Transverse colon (tissue), 3 donors: ENCODE results near the gene POMT1.

Experiments
- CTCF ChIP-seq, 5 experiments: fragments of 200-600 bp in 3 of 5; fragments of 450-650 bp in 2 of 5; sonication (generic) in 3 of 5; IDR thresholded peaks; 1 replicate in 2 of 5; 2 replicates in 3 of 5; pipeline ENCODE4 v1.5.1; 2016 to 2017; ENCODE audit warnings: antibody characterized with exemption in 5 of 5, inconsistent platforms in 3 of 5, mild to moderate bottlenecking in 2 of 5, moderate library complexity in 1 of 5
- POLR2A ChIP-seq: fragments of 450-650 bp; IDR thresholded peaks from one replicate; pipeline ENCODE4 v1.6.1; 2016; ENCODE audit warnings: antibody characterized with exemption, mild to moderate bottlenecking, moderate library complexity

- TF ChIP-seq CTCF (IDR thresholded peaks at IDR 0.05): no peak
- no peak for TF ChIP-seq POLR2A
These were observed 22.5 kb upstream of the POMT1 start for GRCh38 chr9:131480258-131480657.
